ENCODE data around the gene CDKN2AIP.

CDKN2AIP gene

DNA sequence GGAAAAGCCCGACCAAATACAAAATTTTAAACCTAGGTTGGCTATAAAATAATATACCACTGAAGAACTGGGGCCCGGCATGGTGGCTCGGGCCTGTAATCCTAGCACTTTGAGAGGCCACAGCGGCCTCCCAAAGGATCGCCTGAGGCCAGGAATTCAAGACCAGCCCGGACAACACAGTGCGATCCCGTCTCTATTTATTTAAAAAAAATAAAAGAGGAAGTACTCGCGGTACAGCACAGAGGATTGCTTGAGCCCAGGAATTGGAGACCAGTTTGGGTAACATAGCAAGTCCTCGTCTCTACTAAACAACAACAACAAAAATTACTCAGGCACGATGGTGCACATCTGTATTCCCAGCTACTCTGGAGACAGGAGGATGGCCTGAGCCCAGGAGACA, 44.8 kb upstream of the CDKN2AIP start:
- TF ChIP-seq, protein P1, sequence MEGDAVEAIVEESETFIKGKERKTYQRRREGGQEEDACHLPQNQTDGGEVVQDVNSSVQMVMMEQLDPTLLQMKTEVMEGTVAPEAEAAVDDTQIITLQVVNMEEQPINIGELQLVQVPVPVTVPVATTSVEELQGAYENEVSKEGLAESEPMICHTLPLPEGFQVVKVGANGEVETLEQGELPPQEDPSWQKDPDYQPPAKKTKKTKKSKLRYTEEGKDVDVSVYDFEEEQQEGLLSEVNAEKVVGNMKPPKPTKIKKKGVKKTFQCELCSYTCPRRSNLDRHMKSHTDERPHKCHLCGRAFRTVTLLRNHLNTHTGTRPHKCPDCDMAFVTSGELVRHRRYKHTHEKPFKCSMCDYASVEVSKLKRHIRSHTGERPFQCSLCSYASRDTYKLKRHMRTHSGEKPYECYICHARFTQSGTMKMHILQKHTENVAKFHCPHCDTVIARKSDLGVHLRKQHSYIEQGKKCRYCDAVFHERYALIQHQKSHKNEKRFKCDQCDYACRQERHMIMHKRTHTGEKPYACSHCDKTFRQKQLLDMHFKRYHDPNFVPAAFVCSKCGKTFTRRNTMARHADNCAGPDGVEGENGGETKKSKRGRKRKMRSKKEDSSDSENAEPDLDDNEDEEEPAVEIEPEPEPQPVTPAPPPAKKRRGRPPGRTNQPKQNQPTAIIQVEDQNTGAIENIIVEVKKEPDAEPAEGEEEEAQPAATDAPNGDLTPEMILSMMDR (conservative IDR thresholded peaks at IDR 0.05; ENCODE audit: low read depth) = no peak
- H3K27ac ChIP-seq = no peak overlapping the region
- ChIA-PET POLR2A (ENCODE audit: low non-redundant PET) (no interaction called here), CTCF (interaction anchor here (0.6 kb wide), 2 partner anchors 116 to 447 kb away, joined by 3 to 4 read pairs; no protein-coding TSS in a partner anchor)
- no peak for DNase-seq (ENCODE audit: low spot score)

DNA sequence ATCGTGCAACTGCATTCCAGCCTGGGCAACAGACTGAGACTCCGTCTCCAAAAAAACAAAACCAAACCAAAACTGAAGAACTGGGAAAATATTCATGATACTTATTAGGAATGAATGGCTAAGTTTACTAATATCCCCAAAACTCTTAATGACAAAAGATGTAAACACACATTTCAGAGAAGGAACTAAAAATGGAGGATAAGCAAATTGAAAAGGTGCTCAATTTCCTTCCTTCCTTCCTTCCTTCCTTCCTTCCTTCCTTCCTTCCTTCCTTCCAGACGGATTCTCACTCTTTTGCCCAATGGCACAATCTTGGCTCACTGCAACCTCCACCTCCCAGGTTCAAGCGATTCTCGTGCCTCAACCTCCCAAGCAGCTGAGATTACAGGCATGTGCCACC, 44.4 kb upstream of the CDKN2AIP start:
- CTCF ChIA-PET = no interaction called here
- TF ChIP-seq, protein P1 (conservative IDR thresholded peaks at IDR 0.05; ENCODE audit: low read depth) = no peak
- no peak overlapping the region for H3K27ac ChIP-seq
- POLR2A ChIA-PET (ENCODE audit: low non-redundant PET) = no interaction called here
- DNase-seq (ENCODE audit: low spot score) = no peak

DNA sequence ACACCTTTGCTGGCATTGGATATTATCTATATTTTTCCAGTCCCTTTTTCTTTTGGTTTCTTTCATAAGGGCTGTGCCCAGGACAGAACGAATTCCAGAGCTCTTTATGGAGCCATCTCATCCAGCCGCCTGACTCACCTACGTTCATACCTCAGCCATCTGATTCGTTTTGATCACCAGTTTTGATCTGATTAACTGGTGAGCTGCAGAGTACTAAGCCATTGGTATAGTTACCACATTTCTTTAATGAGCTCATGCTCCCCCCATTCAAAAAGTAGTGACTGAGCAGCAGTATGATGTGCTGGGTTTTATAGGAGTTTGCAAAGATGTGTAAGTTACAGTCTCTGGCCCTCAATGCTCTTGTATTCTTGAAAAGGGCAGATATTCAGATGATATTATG, 43.0 kb upstream of the CDKN2AIP start:
- ChIA-PET POLR2A (ENCODE audit: low non-redundant PET) (no interaction called here), CTCF (no interaction called here)
- TF ChIP-seq, protein P1 (conservative IDR thresholded peaks at IDR 0.05; ENCODE audit: low read depth) = no peak

DNA sequence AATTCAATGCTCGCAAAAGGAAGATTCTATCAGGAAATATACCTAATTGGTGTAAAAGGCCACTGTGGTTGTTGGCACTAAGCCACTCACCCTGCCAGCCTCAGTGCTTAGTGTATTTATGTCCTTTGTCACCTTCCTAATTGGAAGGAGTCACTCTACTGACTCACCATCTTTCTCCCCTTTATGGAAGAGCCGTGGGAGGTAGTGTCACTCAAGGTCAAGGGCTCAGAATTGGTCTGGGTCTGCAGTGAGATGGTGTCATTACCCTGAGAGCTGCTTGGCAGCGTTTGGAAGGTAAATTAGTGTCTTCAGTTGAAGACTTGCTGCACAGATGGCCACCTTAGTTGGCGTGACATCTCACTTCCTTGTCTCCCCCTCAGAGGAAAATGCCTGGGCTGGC, 41.7 kb upstream of the CDKN2AIP start:
- CTCF ChIA-PET = no interaction called here
- POLR2A ChIA-PET (ENCODE audit: low non-redundant PET) = no interaction called here
- no peak overlapping the region for H3K27ac ChIP-seq
- TF ChIP-seq, protein P1 (conservative IDR thresholded peaks at IDR 0.05; ENCODE audit: low read depth) = no peak
- no peak for DNase-seq (ENCODE audit: low spot score)

More for the DNA sequence above, 43.0 kb upstream of the CDKN2AIP start:
- no peak overlapping the region for H3K27ac ChIP-seq
- no peak for DNase-seq (ENCODE audit: low spot score)

DNA sequence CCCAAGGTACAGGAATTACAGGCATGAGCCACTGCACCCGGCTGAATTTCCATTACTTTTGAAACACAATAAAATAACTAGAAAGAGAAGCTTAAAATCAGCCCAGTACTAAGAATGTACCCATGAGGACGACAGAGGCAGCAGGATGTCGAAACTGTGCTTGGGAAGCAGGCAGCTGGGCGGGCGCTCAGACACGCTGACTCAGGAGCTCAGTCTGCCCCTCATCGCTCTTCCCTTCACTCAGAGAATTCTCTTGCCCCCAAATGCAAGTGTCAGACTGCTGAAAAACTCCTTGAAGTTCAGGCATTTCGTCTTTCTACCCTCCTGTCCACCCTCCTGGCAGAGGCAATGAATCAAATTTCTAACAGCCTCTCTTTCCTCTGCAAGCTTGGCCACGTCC, 41.0 kb upstream of the CDKN2AIP start:
- TF ChIP-seq, protein P1 (conservative IDR thresholded peaks at IDR 0.05; ENCODE audit: low read depth) = no peak
- no peak overlapping the region for H3K27ac ChIP-seq
- POLR2A ChIA-PET (ENCODE audit: low non-redundant PET) = no interaction called here
- CTCF ChIA-PET = interaction anchor here (0.6 kb wide), 1 partner anchor 105 kb away, joined by 3 read pairs; no protein-coding TSS in a partner anchor
- no peak for DNase-seq (ENCODE audit: low spot score)

DNA sequence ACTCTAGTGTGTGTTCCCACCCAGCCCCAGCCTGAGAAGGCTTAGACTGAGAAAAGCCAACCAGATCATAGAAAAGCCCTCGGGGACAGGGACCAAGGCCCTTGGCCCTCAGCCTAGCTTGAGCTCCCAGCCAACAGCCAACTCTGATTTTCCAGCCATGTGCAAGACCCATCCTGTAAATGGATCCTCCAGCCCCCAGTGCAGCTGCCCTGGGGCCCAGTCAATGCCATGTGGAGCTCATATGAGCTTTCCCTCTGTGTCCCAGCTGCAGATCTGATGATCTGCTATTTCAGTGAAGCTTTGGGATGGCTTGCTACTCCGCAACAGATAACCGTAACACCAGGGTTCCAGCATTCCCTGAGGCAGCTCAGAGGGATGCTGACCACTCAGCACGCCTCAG, 40.5 kb upstream of the CDKN2AIP start:
- TF ChIP-seq, protein P1 (conservative IDR thresholded peaks at IDR 0.05; ENCODE audit: low read depth) = no peak
- no peak overlapping the region for H3K27ac ChIP-seq
- CTCF ChIA-PET = interaction anchor here (0.6 kb wide), 1 partner anchor 106 kb away, joined by 3 read pairs; no protein-coding TSS in a partner anchor
- POLR2A ChIA-PET (ENCODE audit: low non-redundant PET) = no interaction called here
- no peak for DNase-seq (ENCODE audit: low spot score)

DNA sequence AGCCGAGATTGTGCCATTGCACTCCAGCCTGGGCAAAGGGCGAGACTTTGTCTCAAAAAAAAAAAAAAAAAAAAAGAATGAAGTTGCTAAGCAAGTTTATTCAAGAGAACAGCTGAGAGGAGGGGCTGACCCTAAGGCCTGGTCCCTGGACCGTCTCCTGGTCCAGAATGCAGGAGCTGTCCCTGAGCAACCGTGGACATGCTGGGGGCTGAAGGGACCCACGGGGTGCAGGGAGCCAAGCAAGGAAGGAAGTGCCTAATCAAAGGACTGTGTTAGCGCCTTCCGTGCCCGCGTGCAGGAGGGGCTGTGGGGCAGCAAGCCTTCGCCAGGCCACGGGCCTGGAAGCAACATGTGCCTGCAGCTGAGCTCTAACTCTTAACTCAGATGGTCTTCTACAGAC, 39.1 kb upstream of the CDKN2AIP start:
- ChIA-PET POLR2A (ENCODE audit: low non-redundant PET) (no interaction called here), CTCF (interaction anchor here (0.5 to 0.8 kb wide), 3 partner anchors 10 to 221 kb away, joined by 5 to 7 read pairs (median 6); no protein-coding TSS in a partner anchor)
- H3K27ac ChIP-seq = no peak overlapping the region
- no peak for DNase-seq (ENCODE audit: low spot score)
- TF ChIP-seq, protein P1 (conservative IDR thresholded peaks at IDR 0.05; ENCODE audit: low read depth) = no peak

Data from RWPE1 (cell line).